BJ (cell line): ENCODE data around the gene PATJ. TPM values are rescaled to one million over a fixed set of nuclear protein-coding genes. Genes with fewer than 3 reads are reported as not detected.

ENCODE experiments used
- CTCF ChIA-PET: fragments of 350-600 bp; formaldehyde crosslinking; extraction: SDS; loops from one replicate; lab custom pipeline; 2021; ENCODE audit warnings: antibody characterized with exemption, inconsistent platforms; lab: Yijun Ruan, JAX
- POLR2A ChIA-PET: fragments of 300-600 bp; sonication (Branson Sonifier 250); formaldehyde crosslinking; extraction: SDS; loops from one replicate; lab custom pipeline; 2021; ENCODE audit warnings: antibody characterized with exemption; lab: Charles Lee
- DNase-seq: peaks from one replicate; pipeline ENCODE4 v3.0.0-alpha.2; 2011; ENCODE audit warnings: low read depth
- H3K27me3 ChIP-seq: 2 replicates; pipeline ENCODE4 v1.6.0; 2011; ENCODE audit warnings: low read length; ENCODE audit not compliant: control insufficient read depth, insufficient read depth
- H3K36me3 ChIP-seq: 2 replicates; pipeline ENCODE4 v1.5.1; 2011; ENCODE audit warnings: low read length; ENCODE audit not compliant: control insufficient read depth, insufficient read depth
- H3K4me3 ChIP-seq: 2 replicates; pipeline ENCODE4 v1.5.1; 2011; ENCODE audit warnings: low read depth, mild to moderate bottlenecking, control low read depth, low read length
- polyA plus RNA-seq: library from polyadenylated mRNA; depleted of rRNA; stranded (reverse); fragments of >200 nt; gene quantifications from 2 replicates; pipeline ENCODE4 v1.2.3, GENCODE V29; 2011
- TF ChIP-seq, protein P1 (sequence below): IDR thresholded peaks from 2 replicates; pipeline ENCODE4 v1.5.1; 2011; ENCODE audit warnings: low read depth, mild to moderate bottlenecking, control low read depth, inconsistent platforms, low read length, moderate library complexity; ENCODE audit not compliant: insufficient read depth

PATJ gene
- polyA plus RNA-seq, 1 experiment: 3.0 TPM

DNA sequence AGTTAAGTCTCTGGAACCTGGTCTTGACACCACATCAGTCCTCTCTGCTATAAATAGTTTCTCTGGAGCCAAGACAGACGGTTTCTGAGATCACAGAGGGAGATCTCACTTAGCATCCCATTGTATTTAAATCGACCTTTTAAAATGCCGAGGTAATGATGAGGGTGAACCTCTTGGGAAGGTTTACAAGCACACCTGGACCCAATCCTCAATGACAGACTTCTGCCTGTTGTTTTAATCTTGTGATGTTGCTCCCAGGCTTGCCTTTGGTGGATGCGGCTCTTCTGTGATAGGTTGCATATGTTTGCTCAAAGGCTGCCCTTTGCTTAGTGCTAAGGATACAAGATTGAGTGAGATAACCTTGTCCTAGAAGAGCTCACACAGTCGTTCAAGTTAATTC, 347.7 kb downstream of the PATJ start:
- ChIA-PET CTCF (interaction anchor here (0.8 to 1.3 kb wide), 4 partner anchors 39 to 317 kb away, joined by 3 to 4 read pairs (median 3); no protein-coding TSS in a partner anchor), POLR2A (no interaction called here)
- Histone ChIP-seq H3K4me3 (no peak overlapping the region), H3K27me3 (no peaks in the 10 kb centered on the region), H3K36me3 (no peaks in the 10 kb centered on the region)
- DNase-seq: no peak
- TF ChIP-seq, protein P1, sequence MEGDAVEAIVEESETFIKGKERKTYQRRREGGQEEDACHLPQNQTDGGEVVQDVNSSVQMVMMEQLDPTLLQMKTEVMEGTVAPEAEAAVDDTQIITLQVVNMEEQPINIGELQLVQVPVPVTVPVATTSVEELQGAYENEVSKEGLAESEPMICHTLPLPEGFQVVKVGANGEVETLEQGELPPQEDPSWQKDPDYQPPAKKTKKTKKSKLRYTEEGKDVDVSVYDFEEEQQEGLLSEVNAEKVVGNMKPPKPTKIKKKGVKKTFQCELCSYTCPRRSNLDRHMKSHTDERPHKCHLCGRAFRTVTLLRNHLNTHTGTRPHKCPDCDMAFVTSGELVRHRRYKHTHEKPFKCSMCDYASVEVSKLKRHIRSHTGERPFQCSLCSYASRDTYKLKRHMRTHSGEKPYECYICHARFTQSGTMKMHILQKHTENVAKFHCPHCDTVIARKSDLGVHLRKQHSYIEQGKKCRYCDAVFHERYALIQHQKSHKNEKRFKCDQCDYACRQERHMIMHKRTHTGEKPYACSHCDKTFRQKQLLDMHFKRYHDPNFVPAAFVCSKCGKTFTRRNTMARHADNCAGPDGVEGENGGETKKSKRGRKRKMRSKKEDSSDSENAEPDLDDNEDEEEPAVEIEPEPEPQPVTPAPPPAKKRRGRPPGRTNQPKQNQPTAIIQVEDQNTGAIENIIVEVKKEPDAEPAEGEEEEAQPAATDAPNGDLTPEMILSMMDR: no peak

DNA sequence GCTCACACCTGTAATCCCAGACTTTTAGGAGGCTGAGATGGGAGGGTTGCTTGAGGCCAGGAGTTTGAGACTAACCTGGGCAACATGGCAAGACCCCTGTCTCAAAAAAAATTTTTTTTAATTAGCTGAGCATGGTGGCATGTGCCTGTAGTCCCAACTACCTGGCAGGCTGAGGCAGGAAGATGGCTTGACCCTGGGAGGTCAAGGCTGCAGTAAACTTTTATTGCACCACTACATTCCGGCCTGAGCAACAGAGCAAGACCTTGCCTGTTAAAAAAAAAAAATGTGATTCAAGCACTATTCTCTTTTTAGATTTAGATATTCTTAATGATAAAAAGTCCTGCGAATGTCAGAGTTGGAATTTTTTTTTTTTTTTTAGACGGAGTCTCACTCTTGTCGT, 349.8 kb downstream of the PATJ start:
- Histone ChIP-seq H3K36me3 (no peaks in the 10 kb centered on the region), H3K27me3 (no peaks in the 10 kb centered on the region), H3K4me3 (no peak overlapping the region)
- CTCF ChIA-PET: interaction anchor here (1.2 to 7.1 kb wide), 3 partner anchors 9 to 311 kb away, joined by 3 to 53 read pairs (median 5); no protein-coding TSS in a partner anchor
- POLR2A ChIA-PET: no interaction called here
- TF ChIP-seq, protein P1: no peak
- DNase-seq: no peak

- POLR2A ChIA-PET: no interaction called here
- CTCF ChIA-PET: interaction anchor here (0.7 to 7.1 kb wide), 7 partner anchors 10 to 310 kb away, joined by 3 to 53 read pairs (median 4); no protein-coding TSS in a partner anchor
- Histone ChIP-seq H3K36me3 (no peaks in the 10 kb centered on the region), H3K4me3 (no peak overlapping the region), H3K27me3 (no peaks in the 10 kb centered on the region)
- TF ChIP-seq, protein P1: no peak
- DNase-seq: no peak
Observed at GRCh38 chr1:62093261-62093660, 351.0 kb downstream of the PATJ start.

DNA sequence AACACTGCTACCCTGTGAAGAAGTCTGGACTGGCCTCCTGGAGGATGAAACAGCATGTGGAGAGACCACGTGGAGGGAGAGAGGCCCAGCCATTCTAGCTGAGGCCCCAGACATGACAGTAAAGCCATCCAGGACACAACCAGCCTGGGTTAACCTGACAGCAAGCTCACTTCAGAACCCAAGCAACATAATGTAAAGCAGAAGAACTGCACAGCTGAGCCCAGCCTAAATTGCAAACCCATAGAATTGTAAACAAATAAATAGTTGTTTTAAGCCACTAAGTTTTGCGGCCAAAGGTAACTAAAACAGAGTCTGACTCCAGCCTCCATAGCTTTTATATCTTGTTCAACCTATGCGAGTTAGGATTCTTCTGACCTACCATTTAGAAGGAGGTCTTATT, 355.2 kb downstream of the PATJ start:
- no peaks in the 10 kb centered on the region for H3K27me3 ChIP-seq
- ChIA-PET POLR2A (no interaction called here), CTCF (interaction anchor here (1.3 to 7.1 kb wide), 3 partner anchors 14 to 46 kb away, joined by 5 to 53 read pairs (median 11); no protein-coding TSS in a partner anchor)
- H3K4me3 ChIP-seq: no peak overlapping the region
- no peaks in the 10 kb centered on the region for H3K36me3 ChIP-seq
- TF ChIP-seq, protein P1: no peak
- no peak for DNase-seq

- no peak for DNase-seq
- TF ChIP-seq, protein P1: no peak
- Histone ChIP-seq H3K27me3 (no peaks in the 10 kb centered on the region), H3K4me3 (no peak overlapping the region), H3K36me3 (no peaks in the 10 kb centered on the region)
- ChIA-PET CTCF (interaction anchor here (0.8 to 1.2 kb wide), 3 partner anchors 9 to 44 kb away, joined by 3 to 6 read pairs (median 3); no protein-coding TSS in a partner anchor), POLR2A (no interaction called here)
Observed at GRCh38 chr1:62100442-62100841, 358.2 kb downstream of the PATJ start.
